NCI-H1048 (cell line): ENCODE measurements around the gene PRKN.

Experiments
- DNase-seq: peaks from one replicate; lab custom pipeline; 2025; lab: John Stamatoyannopoulos, UW

Gene PRKN

GRCh38 chr6:161486361-161487216 is 1241.0 kb downstream of the PRKN start:
- DNase-seq, result no peak

GRCh38 chr6:161482517-161482858 is 1245.1 kb downstream of the PRKN start:
- no peak for DNase-seq

- DNase-seq, result no peak
Observed at GRCh38 chr6:161481786-161482516, 1245.6 kb downstream of the PRKN start.

- DNase-seq, result no peak
Observed at GRCh38 chr6:161480421-161481155, 1247.0 kb downstream of the PRKN start.

GRCh38 chr6:161479376-161479775 is 1248.2 kb downstream of the PRKN start:
- DNase-seq, result no peak

- DNase-seq, result no peak
Observed at GRCh38 chr6:161477876-161478425, 1249.6 kb downstream of the PRKN start.

GRCh38 chr6:161476711-161477110 is 1250.9 kb downstream of the PRKN start:
- DNase-seq, result no peak

- DNase-seq, result no peak
Observed at GRCh38 chr6:161465403-161465802, 1262.2 kb downstream of the PRKN start.

GRCh38 chr6:161463071-161463470 is 1264.5 kb downstream of the PRKN start:
- no peak for DNase-seq

- no peak for DNase-seq
Observed at GRCh38 chr6:161462148-161462547, 1265.4 kb downstream of the PRKN start.

- DNase-seq, result no peak
Observed at GRCh38 chr6:161459008-161459615, 1268.5 kb downstream of the PRKN start.

GRCh38 chr6:161458201-161458951 is 1269.2 kb downstream of the PRKN start:
- no peak for DNase-seq

- no peak for DNase-seq
Observed at GRCh38 chr6:161455848-161456247, 1271.7 kb downstream of the PRKN start.

- no peak for DNase-seq
Observed at GRCh38 chr6:161453558-161453957, 1274.0 kb downstream of the PRKN start.

- DNase-seq, result no peak
Observed at GRCh38 chr6:161452241-161452640, 1275.3 kb downstream of the PRKN start.

GRCh38 chr6:161449521-161449920 is 1278.0 kb downstream of the PRKN start:
- DNase-seq, result no peak

GRCh38 chr6:161446949-161447348 is 1280.6 kb downstream of the PRKN start:
- no peak for DNase-seq

- DNase-seq, result no peak
Observed at GRCh38 chr6:161446296-161446925, 1281.2 kb downstream of the PRKN start.

GRCh38 chr6:161445021-161445799 is 1282.4 kb downstream of the PRKN start:
- no peak for DNase-seq

GRCh38 chr6:161444464-161444863 is 1283.1 kb downstream of the PRKN start:
- no peak for DNase-seq
